ENCODE data around the gene CNIH3. TPM values are rescaled to one million over a fixed set of nuclear protein-coding genes. Genes with fewer than 3 reads are reported as not detected.
"Not testable (repeated sequence)": the region's sequence is repeated elsewhere in the genome, so short reads cannot be mapped to it uniquely, and the experiment has no call there.

The CNIH3 gene
- total RNA-seq, 1 experiment from 2014 or later, result 15.4 TPM

DNA sequence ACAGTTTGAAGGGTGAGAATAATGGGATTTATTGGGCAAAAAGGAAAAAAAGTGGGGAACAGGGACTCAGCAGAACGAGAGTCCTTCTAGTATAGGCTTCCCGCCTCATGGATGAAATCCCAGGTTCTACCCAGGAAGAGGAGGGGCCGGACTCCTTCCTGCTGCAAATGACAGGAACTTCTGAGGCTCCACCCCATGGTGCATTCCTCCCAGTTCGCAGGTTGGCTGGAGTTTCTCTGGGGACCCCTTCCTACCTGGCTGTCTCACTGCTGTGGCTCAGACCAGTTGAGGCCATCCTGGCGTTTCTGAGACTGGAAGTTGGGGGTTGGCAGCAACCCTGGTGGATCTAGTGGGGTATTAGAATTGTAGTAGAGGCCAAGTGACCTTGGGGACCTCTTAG lies 27.5 kb downstream of the CNIH3 start:
- DNase-seq (ENCODE audit: low spot score), result no peak

DNA sequence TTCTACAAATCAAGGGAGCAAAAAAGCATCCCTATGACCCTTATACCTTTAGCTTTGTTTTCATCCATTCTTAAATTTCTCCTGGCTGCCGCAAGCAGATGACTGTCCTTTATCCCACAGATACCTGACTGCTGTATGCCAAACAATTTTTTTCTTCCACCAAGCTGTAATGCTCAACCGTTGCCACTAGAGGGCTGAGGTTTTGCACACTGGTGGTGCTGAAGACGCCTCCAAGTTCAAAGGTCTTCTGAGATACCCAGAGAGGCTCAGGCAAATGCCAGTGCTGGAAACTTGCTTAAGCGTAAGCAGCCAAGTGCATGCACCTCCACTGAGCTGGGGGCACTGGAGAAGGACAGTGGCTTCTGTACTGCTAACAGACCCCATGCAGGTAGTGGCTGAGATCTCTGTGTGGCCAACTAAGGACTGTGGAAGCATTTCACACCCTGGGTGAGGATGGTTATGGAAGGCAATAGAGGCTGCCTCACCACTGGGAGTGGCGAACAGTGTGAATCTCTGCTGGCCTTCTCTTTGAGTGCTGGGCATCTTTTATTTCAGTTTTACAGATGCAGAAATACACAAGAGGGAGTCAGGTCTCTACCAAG lies 28.5 kb downstream of the CNIH3 start:
- DNase-seq (ENCODE audit: low spot score), result peak; percentile 61

DNA sequence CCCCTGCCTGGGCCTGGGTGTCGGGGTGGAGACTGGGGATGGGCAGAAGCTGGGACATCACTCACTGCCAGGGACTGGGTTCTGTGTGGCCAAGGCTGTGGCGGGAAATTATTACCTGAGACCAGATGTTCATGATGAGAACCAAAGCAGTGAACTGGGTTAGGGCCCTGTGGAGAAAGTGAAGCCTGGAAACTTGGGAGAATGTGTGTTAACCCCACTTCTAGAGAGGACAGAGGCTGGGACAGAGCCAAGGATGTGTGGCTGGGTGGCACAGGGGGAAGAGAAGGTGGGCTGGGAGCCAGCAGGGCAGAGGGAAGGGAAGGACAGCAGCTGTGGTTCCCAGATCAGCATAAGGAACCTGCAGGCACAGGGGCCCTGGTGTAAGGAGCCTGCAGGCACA lies 31.3 kb downstream of the CNIH3 start:
- no peak for DNase-seq (ENCODE audit: low spot score)

DNA sequence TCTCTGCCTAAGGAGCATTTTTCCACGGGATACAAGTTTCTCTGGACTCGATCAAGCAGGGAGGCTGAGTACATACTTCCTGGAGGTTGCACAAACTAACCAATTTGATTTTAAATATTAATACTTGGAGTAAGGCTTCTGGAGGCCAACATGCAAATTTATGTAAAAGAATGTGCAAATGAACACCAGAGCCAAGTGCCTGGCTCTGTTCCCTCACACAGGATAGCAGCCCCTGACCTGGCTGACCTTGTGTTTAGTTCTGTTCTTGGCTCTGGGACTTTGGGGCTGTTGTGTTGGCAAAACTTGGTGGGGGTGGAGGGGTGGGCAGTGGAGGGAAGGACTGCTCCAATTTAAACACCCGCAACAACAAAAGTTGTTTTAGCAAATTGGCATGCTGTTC lies 34.2 kb downstream of the CNIH3 start:
- DNase-seq (ENCODE audit: low spot score), result no peak

DNA sequence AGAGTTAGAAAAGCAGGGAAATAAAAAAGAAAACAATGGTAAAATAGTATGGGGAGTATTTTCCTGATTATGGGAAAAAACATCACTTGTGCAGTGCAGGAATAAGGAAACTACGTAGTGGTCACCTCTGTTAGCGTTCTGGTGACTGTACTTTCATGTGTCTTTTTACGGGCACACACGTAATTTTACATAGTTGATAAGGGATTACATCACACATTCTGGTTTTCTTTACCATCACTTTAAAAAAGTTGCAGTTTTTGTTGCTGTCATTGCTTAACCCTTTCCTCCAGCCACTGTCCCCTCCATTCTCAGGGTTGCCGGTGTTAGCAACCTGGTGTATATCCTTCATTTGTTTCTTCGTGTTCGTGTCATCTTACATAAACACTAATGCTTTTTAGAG lies 35.1 kb downstream of the CNIH3 start:
- DNase-seq (ENCODE audit: low spot score), result no peak

DNA sequence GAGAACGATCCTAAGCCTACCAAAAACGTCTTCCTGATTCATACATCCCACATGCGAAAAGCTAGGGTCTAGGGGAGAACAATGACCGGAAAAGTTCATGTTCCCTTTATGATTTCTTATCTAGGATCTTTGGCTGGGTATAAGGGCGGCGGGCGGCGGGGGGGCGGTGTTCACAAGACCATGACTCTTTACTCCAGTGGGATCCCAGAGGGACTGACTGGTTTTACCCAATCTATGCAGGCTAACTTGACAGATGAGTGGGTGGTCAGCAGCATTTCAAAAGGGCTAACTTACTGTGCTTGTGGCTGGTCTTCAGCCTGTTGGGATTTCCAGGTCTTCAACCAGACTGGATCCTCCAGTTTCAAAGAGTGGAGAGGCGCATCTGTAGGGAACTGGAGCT lies 40.3 kb downstream of the CNIH3 start:
- DNase-seq (ENCODE audit: low spot score), result no peak

DNA sequence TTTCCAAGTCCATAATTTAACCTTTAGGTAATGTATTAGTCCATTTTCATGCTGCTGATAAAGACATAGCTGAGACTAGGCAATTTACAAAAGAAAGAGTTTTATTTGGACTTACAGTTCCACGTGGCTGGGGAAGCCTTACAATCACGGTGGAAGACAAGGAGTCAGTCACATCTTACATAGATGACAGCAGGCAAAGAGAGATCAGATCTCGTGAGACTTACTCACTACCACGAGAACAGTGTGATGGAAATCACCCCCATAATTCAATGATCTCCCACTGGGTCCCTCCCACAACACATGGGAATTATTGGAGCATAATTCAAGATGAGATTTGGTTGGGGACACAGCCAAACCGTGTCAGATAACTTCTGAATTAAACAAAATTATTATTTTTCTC lies 44.0 kb downstream of the CNIH3 start:
- DNase-seq (ENCODE audit: low spot score), result no peak

DNA sequence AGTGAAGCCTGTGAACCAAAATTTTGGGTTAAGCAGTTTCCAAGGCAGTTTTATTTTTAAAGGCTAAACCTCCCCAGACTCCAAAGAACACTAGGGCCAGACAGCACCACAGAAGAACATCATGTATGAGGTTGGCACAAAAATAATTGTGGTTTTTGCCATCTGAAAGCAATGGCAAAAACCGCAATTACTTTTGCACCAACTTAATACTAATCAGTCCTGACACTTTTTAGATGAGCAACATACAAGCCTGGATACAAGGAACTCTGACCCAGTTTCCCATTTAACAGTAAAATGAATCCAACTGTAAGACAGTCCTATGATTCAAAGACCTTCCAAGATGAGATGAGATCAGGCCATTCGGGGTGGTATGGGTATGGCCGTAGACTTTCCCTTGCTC lies 46.8 kb downstream of the CNIH3 start:
- no peak for DNase-seq (ENCODE audit: low spot score)

DNA sequence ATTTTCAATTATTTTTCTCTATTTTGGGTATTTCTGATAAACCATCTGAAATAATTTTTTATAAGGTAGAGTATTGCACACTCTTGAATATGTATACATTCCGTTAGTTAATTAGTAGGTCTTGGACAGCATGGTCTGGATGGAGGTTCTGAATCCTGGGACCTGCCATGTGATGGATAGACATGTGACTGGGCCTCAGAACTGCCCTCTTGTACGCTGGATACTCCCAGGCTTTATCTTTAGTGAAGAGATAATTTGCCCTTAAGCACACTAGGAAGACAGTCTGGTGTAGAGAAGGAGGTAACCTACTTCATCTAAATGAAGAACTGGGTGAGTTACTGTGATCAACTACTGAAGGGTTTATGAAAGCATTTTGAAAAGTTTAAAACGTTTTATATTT lies 48.9 kb downstream of the CNIH3 start:
- DNase-seq (ENCODE audit: low spot score), result no peak

DNA sequence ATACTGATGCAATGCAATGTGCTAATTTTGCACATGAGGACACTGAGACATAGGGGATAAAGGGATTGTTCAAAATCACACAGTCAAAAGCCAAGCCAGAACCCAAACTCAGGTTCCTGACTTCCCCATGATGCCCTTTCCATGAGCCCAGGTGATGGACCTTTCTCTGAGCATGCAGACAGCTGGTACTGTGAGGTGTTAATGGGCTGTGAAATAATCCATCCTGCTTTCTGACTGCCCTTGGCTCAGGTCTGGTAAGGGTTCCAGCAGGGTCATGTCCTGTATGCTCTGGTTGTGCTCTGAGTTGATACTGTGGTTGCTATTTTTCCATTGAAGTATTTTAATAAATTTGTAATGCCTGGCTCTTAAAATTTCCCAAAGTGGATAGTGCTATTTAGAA lies 50.0 kb downstream of the CNIH3 start:
- DNase-seq (ENCODE audit: low spot score), result no peak

DNA sequence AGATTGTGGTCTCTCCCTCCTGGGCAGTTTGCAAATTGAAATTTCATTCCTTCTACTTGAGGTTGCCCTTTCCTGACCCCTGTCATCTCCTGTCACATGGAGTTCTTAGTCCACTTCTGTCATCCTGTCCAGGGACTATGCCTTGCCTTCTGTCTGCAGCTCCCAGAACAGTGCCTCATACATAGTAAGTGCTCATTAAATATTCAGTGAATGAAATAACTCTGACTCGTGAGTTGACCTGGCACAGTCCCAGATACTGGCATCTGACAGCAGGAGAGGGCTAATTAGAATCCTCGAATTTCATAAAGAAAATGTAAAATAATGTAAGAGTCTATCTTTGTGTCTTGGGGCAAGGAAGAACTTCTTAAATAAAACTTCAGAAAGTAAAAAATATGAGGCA lies 50.8 kb downstream of the CNIH3 start:
- DNase-seq (ENCODE audit: low spot score), result no peak

DNA sequence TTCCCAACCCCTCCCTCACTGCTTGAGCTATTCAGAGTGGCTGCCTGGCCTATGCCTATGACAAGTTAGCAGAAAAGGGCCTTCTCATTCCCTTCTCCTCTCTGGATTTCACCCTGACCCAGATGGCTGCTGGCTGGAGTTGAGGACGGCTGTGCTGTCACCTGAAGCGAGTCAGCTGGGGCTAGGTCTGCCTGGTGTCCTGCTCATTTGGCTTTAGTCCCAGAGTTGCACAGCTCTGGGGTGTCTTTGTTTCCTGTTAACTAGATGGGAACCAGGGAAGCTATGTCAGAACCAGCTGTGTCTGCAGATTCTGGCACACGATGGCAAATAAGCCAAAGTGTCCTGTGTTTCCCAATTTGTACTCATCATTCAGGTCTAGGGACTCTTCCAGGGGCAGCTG lies 52.9 kb downstream of the CNIH3 start:
- peak; percentile 26 for DNase-seq (ENCODE audit: low spot score)

DNA sequence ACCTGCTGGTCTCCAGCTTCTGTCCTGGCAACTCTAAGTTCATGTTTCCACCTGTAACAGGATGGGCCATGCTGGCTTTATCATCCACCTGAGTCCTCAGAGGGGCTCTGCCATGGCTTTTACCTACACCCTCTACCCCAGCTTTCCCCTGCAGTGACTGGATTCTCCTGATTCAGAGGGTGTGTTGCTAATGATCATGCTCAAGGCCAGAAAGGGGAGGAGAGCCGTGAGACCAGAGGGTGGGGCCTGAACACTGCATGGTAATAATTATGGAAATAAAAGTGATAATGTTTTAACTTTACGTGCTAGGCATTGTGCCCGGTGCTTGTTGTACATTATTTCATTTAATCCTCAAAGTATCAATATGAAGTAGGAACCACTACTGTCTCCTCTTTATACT lies 53.3 kb downstream of the CNIH3 start:
- no peak for DNase-seq (ENCODE audit: low spot score)

DNA sequence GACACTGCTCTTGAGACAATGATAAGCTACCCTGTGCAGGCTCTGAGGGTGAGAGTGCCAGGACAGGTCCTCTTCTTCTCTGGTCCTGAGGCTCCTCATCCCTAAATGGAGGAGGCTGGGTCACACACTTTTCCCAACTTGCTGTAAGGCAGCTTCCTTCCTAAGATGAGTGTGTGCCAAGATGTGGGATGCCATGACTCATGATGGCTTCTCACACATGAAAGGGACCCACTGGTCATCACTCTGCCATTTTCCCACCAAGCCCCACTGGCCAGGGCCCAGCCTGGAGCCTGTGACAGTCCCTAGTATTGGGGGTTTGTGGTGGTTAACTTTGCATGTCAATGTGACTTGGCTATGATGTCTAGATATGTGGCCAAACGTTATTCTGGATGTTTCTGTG lies 54.4 kb downstream of the CNIH3 start:
- peak; percentile 14 for DNase-seq (ENCODE audit: low spot score)

DNA sequence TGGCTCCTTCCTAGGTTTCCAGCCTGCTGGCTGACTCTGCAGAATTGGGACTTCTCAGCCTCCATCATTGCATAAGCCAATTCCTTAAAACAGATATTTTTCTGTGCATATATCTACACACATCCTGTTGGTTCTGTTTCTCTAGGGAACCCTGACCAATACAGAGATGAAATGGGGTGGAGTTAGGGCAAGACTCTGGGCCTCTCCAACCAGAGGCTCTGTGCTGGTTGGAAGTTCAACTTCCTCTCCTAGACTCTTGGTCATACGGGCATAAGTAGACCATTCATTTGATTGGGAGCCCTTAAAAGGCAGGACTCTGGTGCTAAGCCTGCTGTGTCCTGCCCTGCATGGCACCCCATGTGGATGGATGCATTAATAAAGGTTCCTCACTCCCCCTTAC lies 55.0 kb downstream of the CNIH3 start:
- DNase-seq (ENCODE audit: low spot score), result no peak

DNA sequence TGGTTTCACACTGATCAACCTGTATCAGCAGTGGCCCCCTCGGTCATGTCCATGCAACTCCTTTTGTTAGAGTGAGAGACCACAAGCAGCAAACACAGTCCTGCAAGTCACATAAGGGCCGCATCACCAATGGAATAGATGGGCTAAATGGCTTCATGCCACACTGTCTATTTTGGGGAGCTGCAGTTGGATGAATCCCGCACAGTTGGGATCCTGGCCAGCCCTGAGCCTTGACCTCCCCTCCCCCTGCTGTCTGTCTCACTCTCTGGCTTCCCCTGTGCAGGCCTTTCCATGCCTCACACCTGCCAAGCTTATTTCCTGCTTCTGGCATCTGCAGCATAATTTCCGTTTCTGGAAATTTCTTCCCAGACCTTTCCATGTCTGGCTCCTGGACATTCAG lies 57.0 kb downstream of the CNIH3 start:
- no peak for DNase-seq (ENCODE audit: low spot score)

DNA sequence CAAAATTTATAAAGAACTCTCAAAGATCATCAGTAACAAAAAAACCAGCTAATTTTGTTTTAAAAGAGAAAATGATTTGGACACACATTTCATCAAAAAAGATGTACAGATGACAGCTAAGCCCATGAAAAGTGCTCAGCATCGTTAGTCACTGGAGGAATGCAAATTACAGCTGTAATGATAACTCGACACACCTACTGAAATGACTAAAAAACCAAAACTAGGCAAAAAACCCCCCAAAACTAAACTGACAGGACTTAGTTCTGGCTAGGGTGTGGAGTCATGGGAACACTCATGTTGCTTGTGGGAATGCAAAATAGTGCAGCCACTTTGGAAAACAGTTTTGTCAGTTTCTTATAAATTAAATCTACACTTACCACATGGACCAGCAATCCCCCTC lies 59.5 kb downstream of the CNIH3 start:
- DNase-seq (ENCODE audit: low spot score), result no peak

DNA sequence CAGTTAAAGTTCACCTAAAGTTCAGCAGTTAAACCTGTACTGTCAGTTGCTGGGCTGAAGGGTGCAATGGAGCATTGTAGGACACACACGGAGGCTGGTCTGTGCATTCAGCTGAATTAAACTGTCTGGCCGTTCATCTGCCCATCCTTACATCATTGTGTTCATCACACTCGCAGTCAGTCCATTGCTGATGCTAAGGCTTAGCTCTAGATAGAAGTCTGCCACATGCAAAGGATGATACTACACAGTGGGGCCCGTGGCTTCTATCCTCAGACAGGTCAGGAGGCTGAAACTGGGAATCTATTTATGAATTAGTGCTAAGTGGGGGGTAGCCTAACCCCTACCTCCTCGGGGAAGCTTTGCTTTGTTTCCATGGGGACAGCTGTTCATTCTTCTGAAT lies 60.4 kb downstream of the CNIH3 start:
- DNase-seq (ENCODE audit: low spot score), result no peak

DNA sequence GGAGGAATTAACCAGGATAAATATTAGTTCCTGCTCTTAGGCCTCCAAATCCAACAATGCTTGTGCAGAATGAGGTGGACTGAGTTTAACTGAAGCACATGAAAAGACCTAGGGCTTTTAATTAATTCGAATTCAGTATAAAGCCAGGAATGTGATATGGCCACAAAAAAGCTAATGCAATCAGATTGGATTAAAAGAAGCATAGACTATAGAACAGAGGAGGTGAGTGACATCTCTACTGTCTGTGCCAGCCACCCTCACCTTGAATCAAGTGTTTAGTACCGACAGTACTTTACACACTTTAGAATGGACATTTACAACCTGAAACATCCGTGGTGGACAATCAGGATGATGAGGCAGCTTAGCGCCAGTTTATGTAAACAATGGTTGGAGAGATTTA lies 62.1 kb downstream of the CNIH3 start:
- DNase-seq (ENCODE audit: low spot score), result no peak

DNA sequence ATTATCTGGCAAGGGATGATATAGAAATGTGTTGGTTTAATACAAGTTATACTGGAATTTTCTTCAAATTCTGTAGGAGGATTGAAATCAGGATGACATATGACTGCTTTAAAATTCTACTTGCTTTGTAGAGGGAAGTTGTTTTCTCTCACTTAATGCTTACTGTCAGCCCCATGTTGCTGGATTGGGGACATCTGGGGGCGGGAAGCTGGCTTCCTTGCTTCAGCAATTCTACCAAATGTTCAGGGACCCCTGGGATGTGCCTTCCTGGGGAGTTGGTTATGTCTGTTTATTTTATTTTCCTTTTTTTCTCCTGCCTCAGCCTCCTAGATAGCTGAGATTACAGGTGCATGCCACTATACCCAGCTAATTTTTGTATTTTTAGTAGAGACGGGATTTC lies 63.5 kb downstream of the CNIH3 start:
- DNase-seq (ENCODE audit: low spot score), result no peak

DNA sequence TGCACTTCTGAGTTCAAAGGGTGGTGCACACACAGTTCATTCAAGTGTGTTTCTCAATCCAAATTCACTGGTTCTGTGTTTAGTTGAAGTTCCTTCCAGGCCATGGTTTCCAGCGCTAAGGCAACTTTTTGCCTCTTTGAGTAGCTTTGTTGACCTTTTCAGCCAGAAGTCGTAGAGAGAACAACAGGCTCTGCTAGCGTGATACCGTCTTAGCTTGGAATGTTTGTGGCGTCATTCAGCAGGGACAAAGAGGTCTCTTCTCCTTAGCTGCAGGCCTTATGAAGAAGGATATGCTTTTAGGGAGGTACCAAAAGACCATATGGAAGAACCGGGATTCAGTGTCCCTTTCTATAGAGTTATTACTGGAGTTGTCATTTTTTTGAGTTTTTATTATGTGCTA lies 65.7 kb downstream of the CNIH3 start:
- DNase-seq (ENCODE audit: low spot score), result no peak

DNA sequence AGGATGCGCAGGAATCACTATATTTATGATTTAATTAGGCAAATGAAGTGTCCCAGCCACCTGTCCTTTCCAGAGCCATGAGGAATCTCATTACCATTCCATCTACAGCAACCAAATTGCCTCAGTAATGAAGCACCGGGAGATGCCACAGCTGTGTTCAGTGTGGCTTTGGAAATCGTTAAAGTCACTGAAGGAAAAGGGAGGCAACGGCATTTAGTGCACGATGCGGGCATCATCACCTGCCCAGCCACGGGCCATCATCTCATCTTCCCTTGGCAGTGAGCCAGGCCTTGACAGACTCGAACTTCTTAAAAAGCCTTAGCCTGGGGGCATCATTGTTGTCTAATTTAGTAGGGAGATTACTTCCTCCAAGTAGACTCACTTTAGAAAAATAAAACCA lies 67.8 kb downstream of the CNIH3 start:
- no peak for DNase-seq (ENCODE audit: low spot score)

DNA sequence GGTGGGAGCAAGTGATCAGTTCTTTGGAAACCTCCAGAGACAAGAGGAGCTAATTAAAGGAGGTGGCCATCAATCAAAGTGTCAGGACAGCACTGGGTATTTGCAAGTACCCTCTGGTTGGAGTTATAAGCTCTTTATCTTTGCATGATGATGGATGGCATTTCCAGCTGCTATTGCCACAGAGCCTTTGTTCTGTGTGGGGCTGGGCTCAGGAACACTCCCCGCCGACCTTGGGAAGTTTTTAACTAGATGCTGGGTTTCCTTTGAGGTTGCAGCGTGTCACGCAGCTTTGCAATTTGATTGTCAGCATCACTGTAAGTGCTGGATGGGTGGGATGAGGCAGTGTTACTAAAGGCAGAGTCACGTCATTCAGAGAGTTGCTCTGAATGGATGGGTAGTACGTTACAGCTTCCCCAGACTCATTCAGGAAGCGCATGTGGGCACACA lies 68.9 kb downstream of the CNIH3 start:
- peak; percentile 30 for DNase-seq (ENCODE audit: low spot score)

DNA sequence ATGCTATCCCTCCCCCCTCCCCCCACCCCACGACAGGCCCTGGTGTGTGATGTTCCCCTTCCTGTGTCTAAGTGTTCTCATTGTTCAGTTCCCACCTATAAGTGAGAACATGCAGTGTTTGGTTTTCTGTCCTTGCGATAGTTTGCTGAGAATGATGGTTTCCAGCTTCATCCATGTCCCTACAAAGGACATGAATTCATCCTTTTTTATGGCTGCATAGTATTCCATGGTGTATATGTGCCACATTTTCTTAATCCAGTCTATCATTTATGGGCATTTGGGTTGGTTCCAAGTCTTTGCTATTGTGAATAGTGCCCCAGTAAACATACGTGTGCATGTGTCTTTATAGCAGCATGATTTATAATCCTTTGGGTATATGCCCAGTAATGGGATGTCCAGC lies 70.0 kb downstream of the CNIH3 start:
- not testable (repeated sequence) for DNase-seq (ENCODE audit: low spot score)

DNA sequence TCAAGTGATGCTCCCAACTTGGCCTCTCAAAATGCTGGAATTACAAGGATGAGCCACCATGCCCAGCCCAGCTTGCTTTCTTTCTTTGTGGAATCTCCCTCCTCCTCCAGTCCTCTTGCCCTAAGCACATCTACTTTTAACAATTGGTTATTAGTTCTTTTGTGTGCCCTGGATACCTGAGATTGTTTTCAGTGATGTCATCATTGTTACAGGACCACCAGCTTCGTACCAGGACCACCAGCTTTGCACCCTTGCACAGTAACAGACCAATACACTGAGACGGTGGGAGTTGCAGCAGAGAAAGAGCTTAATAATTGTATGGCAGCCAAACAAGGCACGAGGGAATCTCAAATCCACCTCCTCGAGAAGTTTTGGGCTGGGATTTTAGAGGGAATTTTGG lies 71.3 kb downstream of the CNIH3 start:
- DNase-seq (ENCODE audit: low spot score), result no peak

Data from A172 (cell line).